Liver (tissue), 3 donors: ENCODE measurements around the gene CSF2RB.

Experiments
- CTCF ChIP-seq: fragments of 150-350 bp; IDR thresholded peaks from 2 replicates; pipeline ENCODE4 v1.5.1; 2017; ENCODE audit warnings: improper control_type of control experiment, low read depth, low read length; ENCODE audit not compliant: missing input control
- GABPA ChIP-seq, 2 donors: IDR thresholded peaks in 1 of 2; conservative IDR thresholded peaks in 1 of 2; 2 replicates each; pipeline ENCODE4 v1.6.1; 2016; ENCODE audit warnings: antibody characterized with exemption in 2 of 2, mild to moderate bottlenecking in 1 of 2, moderate library complexity in 1 of 2
- HNF4A ChIP-seq, 2 donors: conservative IDR thresholded peaks; 2 replicates each; pipeline ENCODE4 v1.6.1; 2016; ENCODE audit warnings: antibody characterized with exemption in 2 of 2, mild to moderate bottlenecking in 2 of 2
- JUND ChIP-seq, 2 donors: IDR thresholded peaks; 2 replicates each; pipeline ENCODE4 v1.6.1; 2016; ENCODE audit warnings: antibody characterized with exemption in 2 of 2
- SP1 ChIP-seq: IDR thresholded peaks from 2 replicates; pipeline ENCODE4 v1.6.1; 2018; ENCODE audit warnings: antibody characterized with exemption, mild to moderate bottlenecking
- YY1 ChIP-seq: IDR thresholded peaks from 2 replicates; pipeline ENCODE4 v1.6.1; 2016; ENCODE audit warnings: antibody characterized with exemption, mild to moderate bottlenecking
- TF ChIP-seq, protein P1 (sequence below): IDR thresholded peaks from 2 replicates; pipeline ENCODE4 v1.6.1; 2016; ENCODE audit warnings: antibody characterized with exemption
- TF ChIP-seq, protein P2 (sequence below): IDR thresholded peaks from 2 replicates; pipeline ENCODE4 v1.6.1; 2016; ENCODE audit warnings: antibody characterized with exemption
- donor health status: healthy.
- donor health status: healthy.

- TF ChIP-seq CTCF: no peak
- TF ChIP-seq GABPA (IDR thresholded peaks at IDR 0.05 in 1 of 2, conservative IDR thresholded peaks at IDR 0.05 in 1 of 2): no peak
- TF ChIP-seq JUND (IDR thresholded peaks at IDR 0.05): no peak
- TF ChIP-seq SP1: no peak
- TF ChIP-seq, protein P1, sequence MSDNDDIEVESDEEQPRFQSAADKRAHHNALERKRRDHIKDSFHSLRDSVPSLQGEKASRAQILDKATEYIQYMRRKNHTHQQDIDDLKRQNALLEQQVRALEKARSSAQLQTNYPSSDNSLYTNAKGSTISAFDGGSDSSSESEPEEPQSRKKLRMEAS: no peak
- no peak for TF ChIP-seq HNF4A (conservative IDR thresholded peaks at IDR 0.05)
- TF ChIP-seq, protein P2, sequence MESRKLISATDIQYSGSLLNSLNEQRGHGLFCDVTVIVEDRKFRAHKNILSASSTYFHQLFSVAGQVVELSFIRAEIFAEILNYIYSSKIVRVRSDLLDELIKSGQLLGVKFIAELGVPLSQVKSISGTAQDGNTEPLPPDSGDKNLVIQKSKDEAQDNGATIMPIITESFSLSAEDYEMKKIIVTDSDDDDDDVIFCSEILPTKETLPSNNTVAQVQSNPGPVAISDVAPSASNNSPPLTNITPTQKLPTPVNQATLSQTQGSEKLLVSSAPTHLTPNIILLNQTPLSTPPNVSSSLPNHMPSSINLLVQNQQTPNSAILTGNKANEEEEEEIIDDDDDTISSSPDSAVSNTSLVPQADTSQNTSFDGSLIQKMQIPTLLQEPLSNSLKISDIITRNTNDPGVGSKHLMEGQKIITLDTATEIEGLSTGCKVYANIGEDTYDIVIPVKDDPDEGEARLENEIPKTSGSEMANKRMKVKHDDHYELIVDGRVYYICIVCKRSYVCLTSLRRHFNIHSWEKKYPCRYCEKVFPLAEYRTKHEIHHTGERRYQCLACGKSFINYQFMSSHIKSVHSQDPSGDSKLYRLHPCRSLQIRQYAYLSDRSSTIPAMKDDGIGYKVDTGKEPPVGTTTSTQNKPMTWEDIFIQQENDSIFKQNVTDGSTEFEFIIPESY: no peak
- TF ChIP-seq YY1: no peak
Measured at GRCh38 chr22:36898690-36899089, 14.7 kb upstream of the CSF2RB start.
